NCI-H82 (cell line): ENCODE data around the gene CMTM5.
"Not testable (repeated sequence)": the region's sequence is repeated elsewhere in the genome, so short reads cannot be mapped to it uniquely, and the experiment has no call there.

Experiments used
- DNase-seq: peaks from one replicate; lab custom pipeline; 2025; lab: John Stamatoyannopoulos, UW

Gene CMTM5

DNA sequence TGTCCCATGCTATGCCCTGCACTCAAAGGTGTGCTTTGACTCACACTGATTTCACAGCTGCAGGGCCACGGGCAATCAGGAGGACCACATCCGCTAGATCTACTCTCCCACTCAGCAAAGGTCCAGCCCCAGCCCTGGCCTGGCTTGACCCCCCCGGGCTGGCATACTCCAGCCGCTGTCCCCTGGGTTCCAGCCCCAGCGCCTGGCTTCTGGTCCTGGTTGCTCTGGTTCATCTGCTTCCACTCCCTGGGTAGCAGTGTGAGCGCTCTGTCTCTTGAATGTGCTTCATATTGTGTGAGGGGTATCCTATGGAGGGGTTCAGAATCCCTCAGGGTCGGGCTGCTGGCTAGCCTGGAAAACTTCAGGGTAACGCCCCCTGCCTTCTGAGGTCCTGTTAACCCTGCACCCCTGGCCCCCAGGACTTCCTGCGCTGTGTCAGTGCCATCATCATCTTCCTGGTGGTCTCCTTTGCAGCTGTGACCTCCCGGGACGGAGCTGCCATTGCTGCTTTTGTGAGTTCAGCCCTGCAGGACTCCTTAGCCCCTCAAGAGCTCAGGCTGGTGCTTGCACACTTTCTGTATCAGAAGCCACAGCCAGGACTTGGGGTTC lies 1.9 kb downstream of the CMTM5 start:
- no peak for DNase-seq

DNA sequence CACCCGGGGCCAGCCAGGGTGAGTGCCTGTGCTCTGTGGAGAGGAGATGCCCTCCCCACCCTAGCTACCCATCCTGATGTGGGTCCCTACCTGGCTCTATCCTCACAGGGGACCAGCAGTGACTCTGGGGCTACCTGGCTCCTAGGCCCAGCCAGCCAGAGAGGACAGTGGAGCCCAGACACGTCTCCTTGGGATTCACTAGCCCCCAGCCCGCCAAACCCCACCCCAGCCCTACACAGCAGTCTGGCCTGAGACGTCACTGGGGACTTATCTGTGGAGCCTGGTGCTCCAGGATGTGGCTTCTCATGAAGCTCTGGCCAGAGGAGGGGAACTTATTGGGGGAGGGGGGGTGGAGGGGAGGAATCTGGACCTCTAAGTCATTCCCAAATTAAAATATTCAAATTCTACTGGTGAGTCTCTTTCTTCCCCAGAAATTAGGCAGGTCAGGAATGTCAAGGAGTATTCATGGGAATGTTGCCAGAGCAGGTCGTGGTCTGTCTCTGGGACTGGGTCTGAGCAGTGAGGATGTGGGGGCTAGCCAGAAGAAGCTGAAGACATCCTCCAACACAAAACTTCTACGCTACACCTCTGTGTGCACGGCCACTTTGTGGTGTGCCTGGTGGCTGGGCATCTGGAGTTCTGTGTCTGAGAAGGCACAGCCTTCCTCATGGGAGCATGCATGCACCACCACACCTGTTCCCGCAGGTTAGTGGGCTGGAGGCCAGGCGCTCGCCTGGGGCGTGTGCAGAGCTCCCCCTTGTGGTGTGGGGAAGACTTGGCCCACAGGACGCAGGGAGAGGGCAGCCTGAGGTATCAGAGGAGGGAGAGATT lies 2.7 kb downstream of the CMTM5 start:
- peak; percentile 98 for DNase-seq

DNA sequence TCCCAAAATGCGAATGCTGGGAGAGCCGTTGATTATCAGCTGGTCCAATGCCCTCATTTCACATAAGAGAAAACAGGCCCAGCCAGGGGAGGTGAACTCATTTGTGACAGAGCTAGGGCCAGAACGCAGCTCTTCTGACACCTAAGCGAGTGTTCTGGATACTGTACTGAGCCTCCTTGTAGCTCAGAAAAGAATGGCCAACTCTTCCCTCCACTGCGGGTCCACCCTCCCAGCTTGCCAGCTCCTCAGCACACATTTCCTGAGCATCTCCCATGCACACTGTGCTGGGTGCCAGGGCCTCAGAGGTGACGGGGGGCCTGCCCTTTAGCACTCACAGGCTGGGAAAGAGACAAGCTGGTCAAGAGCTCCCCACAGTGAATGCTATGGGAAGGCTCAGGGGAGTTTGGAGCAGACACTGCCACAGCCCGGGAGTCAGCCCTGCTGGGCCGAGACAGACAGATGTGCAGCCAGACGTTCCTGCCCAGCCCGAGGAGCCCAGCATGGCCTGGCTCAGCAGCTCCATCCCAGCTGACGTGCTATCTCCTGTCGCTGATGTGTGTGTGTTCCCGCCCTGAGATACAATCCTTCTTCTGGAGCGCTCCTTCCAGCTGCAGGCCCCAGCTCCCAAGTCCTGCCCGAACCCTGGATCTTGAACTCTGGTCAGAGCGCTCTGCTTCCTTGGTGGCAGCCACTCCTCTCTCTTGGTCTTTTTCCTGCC lies 3.5 kb downstream of the CMTM5 start:
- DNase-seq, result no peak

DNA sequence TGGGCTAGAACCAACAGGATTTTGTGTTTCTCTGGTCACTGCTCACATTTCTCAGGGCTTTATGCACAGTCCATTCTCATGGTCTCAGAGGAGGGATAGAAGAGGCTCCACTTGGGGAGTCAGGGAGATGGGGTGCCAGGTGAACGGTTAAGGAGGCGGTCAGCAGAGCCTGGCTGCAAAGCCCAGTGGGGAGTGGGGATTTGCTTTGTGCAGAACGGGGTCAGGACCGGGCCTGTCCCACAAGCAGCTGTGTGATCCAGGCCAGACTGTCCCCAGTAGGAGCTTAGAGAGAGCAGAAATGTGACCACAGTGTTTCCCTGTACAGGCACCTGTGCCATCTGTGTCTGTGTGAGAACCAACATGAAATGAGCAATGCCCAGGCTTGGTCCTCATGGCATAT lies 4.1 kb downstream of the CMTM5 start:
- no peak for DNase-seq

DNA sequence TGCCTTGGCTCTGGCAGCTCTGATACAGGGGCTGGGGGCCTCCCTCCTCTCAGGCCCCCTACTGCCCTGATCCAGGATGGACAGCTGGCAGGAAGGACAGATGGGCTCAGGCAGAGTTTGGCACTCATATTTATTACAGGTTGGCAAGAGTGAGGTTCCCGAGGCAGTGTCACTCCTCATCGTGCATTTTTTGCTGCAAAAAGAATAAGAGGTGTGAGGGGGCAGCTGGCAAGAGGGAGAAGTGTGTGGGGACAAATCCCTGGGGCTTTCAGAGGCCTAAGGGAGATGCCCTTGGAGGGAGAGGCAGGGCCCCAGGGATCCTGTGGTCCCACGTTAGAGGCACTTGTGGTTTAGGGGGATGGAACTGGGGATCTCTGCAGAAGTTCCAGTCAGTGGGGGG lies 5.0 kb downstream of the CMTM5 start:
- no peak for DNase-seq

DNA sequence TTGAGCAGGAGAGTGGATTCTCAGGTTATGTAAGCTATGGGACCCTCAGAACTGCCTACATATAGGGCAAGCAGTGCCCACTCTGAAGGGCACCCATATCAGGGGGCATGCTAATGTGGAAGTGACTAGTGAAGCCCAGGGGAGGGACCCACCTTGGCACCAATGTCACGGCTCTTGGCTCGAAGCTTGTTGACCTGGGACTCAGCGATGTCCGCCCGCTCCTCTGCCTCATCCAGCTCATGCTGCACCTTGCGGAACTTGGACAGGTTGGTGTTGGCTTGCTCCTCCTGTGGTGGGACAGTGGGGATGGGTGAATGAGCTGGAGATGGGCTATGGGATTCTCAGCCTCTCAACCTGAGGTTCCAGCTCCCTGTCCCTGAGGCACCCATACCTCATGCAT lies 5.4 kb downstream of the CMTM5 start:
- no peak for DNase-seq

DNA sequence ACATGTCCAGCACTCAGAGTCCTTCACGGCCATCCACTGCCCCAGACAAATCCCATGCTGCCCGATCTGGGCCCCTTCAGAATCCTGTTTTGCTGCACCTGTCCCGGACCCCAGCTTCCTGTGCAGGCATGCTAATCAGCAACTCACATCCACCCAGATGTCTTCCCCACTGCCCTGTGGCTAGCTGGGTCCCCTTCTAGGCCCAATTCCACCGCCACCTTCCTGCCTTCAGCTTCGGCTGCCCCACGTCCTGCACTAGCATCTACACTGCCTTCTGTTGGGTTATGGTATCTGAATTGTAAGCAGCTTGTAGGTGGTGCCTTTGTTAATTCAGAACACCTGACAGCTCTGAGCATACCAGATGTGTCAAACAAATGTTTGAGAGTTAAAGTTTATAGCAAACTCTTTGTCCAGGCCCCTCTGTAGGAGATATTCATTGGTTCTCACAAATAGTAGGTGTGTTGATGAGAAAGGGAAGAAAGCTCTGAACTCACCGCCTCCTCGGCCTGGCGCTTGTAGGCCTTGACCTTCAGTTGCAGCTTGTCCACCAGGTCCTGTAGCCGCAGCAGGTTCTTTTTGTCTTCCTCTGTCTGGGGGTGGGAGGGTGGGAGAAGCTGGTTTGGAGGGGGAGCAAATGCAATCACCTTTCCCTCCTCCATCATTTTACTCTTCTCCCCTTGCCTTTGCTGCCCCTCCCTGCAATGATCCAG lies 6.0 kb downstream of the CMTM5 start:
- no peak for DNase-seq

DNA sequence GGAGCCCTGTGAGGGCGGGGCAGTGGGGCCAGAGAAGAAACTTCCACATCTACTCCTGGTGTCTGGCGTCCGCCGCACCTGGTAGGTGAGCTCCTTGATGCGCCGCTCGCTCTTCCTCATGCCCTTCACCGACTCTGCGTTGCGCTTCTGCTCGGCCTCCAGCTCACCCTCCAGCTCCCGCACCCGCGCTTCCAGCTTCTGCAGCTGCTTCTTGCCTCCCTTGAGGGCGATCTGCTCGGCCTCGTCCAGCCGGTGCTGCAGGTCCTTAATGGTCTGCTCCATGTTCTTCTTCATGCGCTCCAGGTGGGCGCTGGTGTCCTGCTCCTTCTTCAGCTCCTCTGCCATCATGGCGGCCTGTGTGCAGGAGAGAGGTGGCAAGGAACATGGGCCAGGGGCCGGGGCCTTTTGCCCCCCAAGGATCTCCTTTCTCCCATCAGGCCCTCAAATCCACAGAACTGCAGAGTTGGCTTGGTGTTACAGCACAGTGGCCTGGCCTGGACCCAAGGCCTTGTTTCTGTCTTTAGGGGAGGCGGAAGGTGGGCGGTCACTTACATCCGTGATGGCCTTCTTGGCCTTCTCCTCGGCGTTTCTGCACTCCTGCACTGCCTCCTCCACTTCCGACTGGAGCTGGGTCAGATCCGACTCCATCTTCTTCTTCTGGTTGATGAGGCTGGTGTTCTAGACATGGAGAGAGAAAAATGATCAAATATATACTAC lies 7.7 kb downstream of the CMTM5 start:
- DNase-seq, result no peak

DNA sequence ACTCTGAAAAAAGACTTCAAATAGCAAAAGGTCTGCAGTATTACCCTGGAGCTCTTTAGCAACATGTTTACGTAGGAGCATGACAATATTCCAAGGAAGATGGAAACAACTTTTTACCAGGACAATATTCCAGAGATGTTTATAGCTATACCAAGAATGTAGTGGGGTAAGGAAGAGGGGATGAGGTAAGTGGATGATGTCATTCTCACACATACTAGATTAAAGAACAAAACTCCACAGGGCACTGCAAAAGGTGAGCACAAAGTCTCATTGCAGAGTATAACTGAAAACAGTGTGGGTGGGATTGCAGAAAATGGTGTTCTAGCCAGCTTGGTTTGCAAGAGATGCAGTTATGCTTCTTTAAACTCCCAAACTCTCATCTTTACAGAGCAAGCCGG lies 8.4 kb downstream of the CMTM5 start:
- DNase-seq, result no peak

DNA sequence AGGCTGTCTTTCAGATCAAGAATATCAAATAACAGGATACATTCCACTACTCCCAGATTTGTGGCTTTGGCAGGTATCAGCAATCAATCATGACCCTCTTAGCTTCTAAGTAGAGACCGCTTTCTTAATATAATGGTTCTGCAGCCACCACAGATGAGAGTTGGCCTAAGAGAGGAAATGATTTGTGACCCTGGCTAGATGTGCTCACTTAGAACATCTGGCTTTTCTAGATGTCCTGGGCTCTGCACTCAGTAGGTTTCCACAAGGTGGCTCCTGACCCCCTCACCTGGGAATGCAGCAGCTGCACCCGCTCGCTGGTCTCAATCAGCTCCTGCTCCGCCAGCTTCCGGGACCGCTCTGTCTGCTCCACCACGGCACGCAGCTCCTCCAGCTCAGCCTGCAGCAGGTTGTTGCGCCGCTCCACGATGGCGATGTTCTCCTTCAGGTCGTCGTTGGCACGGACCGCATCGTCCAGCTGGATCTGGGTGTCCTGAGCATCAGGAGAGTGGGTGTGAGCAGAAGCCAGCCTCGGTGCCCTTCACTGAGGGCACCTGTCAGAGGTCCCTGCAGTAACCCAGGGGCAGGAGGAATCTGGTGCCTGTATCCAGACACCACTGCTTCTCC lies 8.9 kb downstream of the CMTM5 start:
- DNase-seq, result no peak

DNA sequence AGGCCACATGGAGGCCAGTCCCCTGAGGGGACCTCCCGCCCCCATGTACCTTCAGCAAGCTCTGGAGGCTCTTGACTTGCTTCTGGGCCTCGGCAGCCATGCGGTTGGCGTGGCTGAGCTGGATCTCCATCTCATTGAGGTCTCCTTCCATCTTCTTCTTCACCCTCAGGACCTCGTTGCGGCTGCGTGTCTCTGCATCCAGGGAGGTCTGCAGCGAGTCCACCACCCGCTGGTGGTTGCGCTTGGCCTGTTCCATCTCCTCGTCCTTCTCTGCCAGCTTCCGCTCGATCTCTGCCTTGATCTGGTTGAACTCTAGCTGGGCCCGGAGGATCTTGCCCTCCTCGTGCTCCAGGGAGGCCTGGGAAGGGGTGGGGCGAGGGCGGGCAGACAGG lies 9.4 kb downstream of the CMTM5 start:
- DNase-seq, result not testable (repeated sequence)

DNA sequence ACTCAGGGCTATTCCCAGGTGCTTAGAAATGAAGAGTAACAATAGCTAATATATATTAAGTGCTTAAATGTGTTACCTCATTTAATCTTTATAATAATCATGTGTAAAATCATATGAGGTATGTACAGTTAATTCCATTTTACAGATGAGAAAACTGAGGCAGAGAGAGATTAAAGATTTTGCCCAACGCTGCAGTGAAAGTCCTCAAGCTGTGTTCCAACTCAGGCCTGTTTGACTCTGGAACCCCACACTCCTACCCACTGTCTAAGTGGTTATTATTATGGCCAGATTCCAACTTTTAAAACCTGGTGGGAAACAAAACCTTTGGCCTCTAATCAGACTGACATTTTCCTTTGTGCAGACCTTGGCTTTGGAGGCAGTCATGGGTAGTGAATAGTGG lies 10.2 kb downstream of the CMTM5 start:
- DNase-seq, result no peak

DNA sequence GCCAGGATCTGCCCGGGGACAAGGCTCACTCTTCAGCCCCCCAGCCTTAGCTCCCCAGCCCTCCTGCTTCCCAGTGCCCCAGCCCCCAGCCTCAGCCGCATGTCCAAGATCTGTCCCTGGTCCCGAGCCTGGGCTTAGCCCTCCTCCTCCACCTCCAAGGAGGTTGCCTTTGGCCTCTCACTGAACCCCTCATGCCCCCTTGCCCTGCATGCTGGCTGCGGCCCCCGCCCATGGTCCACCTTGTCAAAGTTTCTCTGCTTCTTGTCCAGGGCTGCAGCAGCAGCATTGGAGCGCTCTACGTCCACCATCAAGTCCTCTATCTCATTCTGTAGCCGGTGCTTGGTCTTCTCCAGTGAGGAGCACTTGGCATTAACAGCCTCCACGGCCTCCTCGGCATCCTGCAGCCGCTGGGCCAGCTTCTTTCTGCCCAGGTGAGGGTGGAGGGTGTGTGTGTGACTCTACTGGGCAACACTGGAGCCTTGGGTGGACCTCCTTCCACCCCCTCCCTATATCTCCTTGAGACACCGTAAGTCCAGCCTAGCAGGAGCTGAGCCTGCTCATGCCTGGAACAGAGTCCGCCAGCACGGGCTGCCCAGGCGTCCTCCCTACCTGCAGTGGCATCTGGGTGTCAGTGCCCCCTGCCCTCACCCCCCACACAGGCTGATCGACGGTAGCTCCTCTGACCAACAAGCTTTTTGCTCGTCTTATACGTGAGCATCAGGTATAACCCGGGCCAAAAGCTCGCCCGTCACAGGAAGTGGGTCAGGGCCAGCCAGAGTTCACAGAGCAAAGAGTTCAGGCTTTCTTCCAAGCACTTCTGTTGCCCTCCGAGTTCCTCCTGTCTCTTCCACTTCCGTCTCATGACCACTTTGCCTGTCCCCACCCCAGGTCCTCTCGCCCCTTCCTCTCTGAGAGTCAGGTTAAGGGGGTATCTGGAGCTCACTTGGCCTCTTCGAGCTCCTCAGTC lies 11.4 kb downstream of the CMTM5 start:
- DNase-seq, result no peak

DNA sequence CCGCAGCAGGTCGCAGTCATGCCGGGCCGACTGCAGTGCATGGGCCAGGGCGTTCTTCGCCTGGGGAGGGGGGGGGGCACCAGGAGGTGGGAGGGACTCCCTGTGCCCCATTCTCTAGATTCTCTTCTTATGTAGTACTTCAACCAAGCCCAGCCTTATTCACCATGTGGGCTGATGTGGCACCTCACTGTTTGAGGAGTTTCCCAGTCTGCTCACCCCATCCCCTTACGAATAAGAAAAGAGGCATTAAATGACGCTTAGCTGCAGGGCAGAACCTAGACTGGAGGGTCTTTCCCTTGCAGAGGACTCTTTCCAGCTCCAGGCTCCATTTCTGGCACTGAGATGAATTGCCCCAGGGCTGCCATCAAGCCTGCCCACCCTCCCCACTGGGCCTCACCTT lies 12.2 kb downstream of the CMTM5 start:
- no peak for DNase-seq

DNA sequence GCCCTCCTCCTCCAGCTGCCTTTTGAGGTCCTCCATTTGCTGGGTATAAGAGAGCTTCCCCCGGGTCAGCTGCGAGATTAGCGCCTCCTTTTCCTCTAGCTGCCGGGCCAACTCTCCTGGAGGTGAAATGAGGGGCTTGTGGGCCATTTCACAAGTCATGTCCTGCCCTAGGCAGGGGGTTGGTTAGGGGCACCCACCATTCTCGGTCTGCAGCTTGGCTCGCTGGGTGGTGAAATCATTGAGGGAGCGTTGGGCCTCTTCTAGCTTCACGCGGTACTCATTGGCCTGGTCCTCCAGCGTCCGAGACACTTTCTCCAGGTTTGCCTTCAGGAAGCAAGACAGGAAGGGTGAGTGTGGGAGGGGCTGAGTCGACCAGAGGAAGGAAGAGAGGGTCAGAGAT lies 12.6 kb downstream of the CMTM5 start:
- DNase-seq, result no peak

DNA sequence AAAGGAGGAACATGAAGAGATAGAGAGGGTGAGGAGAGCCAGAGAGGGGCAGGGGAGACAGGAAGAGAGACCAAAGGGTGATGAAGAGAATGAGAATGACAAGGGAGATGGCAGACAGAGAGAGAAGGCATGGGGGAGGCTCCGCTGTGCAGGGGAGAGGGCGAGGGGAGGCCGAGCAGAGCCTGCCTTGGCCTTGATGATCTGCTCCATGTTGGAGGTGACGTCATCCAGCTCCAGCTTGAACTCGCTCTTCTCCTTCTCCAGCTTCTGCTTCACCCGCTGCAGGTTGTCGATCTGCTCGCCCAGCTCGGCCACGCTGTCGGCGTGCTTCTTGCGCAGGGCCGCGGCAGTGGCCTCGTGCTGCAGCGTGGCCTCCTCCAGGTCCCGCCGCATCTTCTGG lies 13.0 kb downstream of the CMTM5 start:
- DNase-seq, result not testable (repeated sequence)

DNA sequence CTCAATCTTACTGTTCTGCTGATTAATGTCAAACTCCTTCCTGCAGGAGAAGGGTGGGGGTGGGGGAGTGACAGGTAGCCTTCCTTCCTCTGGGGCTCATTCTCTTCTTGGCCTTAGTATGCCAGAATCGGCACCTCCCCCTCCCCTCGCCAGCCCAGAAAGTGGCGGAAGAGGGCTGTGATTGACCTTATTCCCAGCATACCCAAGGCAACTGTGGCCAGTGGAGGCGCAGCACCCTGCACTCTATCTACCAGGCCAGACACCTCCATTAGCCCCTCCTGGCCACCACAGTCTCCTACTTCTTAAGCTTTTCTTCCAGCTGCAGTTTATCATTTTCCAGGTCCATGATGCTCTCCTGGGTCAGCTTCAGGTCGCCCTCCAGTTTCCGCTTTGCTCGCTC lies 15.8 kb downstream of the CMTM5 start:
- DNase-seq, result no peak

DNA sequence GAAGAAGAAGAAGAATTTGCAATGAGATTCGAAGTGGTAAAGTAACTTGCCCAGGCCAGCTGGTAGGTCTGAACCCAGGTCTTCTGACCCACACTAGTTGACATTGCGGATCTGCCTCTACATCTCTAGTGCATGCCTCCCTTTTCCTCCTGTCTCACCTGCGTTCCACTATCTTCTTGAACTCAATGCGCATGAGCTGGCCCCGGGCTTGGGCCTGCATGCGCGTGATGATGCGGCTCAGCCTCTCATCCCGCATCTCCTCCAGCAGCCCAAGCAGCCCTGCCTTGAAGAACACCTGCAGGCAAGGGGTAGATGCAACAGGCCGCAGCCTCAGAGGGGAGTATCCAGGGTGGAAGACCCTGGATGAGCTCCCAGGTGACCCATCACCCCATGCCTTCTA lies 19.3 kb downstream of the CMTM5 start:
- DNase-seq, result no peak

DNA sequence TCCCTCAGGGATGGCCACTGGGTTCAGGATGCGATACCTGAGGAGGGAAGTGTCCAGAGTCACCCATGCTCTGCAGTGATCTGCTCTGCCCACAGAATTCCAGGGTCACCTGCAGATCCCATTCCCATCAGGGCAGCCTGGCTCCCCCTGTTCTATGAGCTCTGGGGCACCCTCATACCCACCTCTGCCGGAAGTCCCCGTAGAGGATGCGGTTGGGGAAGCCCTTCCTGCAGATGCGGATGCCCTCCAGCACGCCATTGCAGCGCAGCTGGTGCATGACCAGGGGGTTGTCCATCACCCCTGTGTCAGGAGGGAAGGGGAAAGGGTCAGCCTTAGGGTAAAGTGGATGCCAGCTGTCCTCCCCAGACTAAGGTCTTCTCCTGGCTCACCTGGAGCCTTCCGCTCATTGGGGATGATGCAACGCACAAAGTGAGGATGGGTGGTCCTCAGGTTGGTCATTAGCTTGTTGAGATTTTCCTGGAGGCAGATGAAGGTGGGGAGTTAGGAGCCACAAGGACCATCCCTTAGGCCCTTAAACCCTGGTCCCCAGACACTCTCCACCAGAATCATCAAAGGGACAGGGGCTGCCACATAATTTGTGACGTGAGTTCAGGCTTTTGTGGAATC lies 20.0 kb downstream of the CMTM5 start:
- no peak for DNase-seq

DNA sequence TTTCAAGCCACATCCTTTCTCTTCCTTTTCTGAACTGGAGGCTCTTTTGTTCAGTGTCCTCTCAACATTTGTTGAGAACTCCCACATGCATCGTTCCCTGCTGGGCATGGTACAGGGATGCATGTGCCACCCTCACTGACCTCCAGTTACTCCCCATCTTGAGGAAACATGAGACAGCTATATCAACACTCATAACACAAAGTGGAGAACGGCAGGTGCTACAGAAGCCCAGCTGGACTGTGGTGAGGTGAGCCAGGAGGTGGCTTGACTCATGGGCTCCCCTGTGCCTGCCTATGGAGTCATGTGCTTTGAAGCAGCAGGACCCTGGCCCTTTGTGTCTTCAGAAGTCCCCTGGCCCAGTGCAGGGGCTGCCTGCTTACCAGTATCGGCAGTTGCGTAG lies 21.5 kb downstream of the CMTM5 start:
- DNase-seq, result no peak
